Adrenal gland (tissue), 12 donors: ENCODE data around the gene HSFX3. TPM values are rescaled to one million over a fixed set of nuclear protein-coding genes. Genes with fewer than 3 reads are reported as not detected.
"Not testable (repeated sequence)": the region's sequence is repeated elsewhere in the genome, so short reads cannot be mapped to it uniquely, and the experiment has no call there.

Experiments
- DNase-seq, 7 donors: peaks; one replicate each; pipeline ENCODE4 v3.0.0-alpha.2; 2019 to 2020
- H3K27ac ChIP-seq, 5 donors: fragments of 200-600 bp; sonication (generic) in 4 of 5; 1 replicate in 3 of 5; 2 replicates in 2 of 5; pipeline versions ENCODE4 v1.5.1 to v1.8.0; 2016 to 2020; ENCODE audit warnings: mild to moderate bottlenecking in 1 of 5
- H3K27me3 ChIP-seq: fragments of 200-600 bp; 2 replicates; pipeline ENCODE4 v1.8.0; 2021
- H3K36me3 ChIP-seq, 2 donors: fragments of 200-600 bp; replicated peaks in 1 of 2; 1 replicate in 1 of 2; 2 replicates in 1 of 2; pipeline versions ENCODE4 v1.5.1 to v1.8.0; 2018 to 2022
- H3K4me1 ChIP-seq, 2 donors: fragments of 200-600 bp; replicated peaks in 1 of 2; 1 replicate in 1 of 2; 2 replicates in 1 of 2; pipeline versions ENCODE4 v1.5.1 to v1.8.0; 2018 to 2021
- H3K4me3 ChIP-seq, 4 donors: fragments of 200-600 bp; sonication (generic) in 3 of 4; one replicate each; pipeline ENCODE4 v1.5.1; 2016 to 2018
- H3K9me3 ChIP-seq, 3 donors: fragments of 200-600 bp; sonication (generic) in 1 of 3; replicated peaks in 1 of 3; 1 replicate in 2 of 3; 2 replicates in 1 of 3; pipeline versions ENCODE4 v1.5.1 to v1.8.0; 2016 to 2021
- CTCF ChIP-seq, 6 experiments: fragments of 450-650 bp in 4 of 6; fragments of 200-600 bp in 2 of 6; sonication (generic) in 1 of 6; IDR thresholded peaks; 1 replicate in 5 of 6; 2 replicates in 1 of 6; pipeline versions ENCODE4 v1.5.1 to v1.8.0; 2016 to 2021; ENCODE audit warnings: antibody characterized with exemption in 6 of 6, mild to moderate bottlenecking in 2 of 6, moderate library complexity in 1 of 6
- POLR2A ChIP-seq, 2 donors: fragments of 450-650 bp; IDR thresholded peaks; one replicate each; pipeline ENCODE4 v1.6.1; 2017; ENCODE audit warnings: antibody characterized with exemption in 2 of 2, mild to moderate bottlenecking in 2 of 2, moderate library complexity in 1 of 2
- WGBS, 4 donors: extraction: QIAGEN DNeasy Blood & Tissue Kit in 2 of 4; methylation state at CpG; one replicate each; pipeline versions ENCODE4 v1.1.5 to v1.1.7; 2013 to 2017; 5-methylcytosine and 5-hydroxymethylcytosine counted together
- intact Hi-C, 2 donors: fragments of 100-400 bp; cut with DNase I; formaldehyde crosslinking; loops; one replicate each; pipeline versions ENCODE4 v1.14.1 to v1.15.0; 2022 to 2023
- polyA plus RNA-seq, 3 donors: library from polyadenylated mRNA; stranded (reverse); fragments of 200-250 nt in 2 of 3; fragments of 350-450 nt in 1 of 3; fragmentation: Illumina TruSeq in 1 of 3; extraction: RNeasy Lipid Tissue Mini Kit (QIAGEN cat#74804) in 1 of 3; gene quantifications; one replicate each; pipeline ENCODE4 v1.2.3, GENCODE V29; 2013 to 2014
- total RNA-seq, 9 donors: library from RNA; depleted of rRNA in 4 of 9; stranded (reverse); fragments of >200 nt in 4 of 9; fragments of 120-200 nt in 1 of 9; fragmentation: NEBNext Ultra II Directional in 1 of 9; extraction: Animal tissue kit (Norgen Biotek cat#: 25700) in 1 of 9; gene quantifications; one replicate each; pipeline versions ENCODE4 v1.1.0 to v1.2.4, GENCODE V29; 2013 to 2023
- donor health status: healthy with polysubstance abuse.
- donor health status: Bipolar disorder and iron deficiency.
- donor health status: DM: yes; HTN: yes; CAD: no.
- donor health status: DM: no; HTN: no; CAD: no.
- donor health status: DM: no; HTN: no; CAD: no.
- donor health status: DM: yes; HTN: yes; CAD: no.

Gene HSFX3
- total and polyA plus RNA-seq, 12 donors = not detected

- TF ChIP-seq POLR2A (IDR thresholded peaks at IDR 0.05) (no peak), CTCF (IDR thresholded peaks at IDR 0.05) (no peak)
- intact Hi-C loops = no loop called here
Measured at GRCh38 chrX:149528381-149528780, 21.3 kb downstream of the HSFX3 start.

GRCh38 chrX:149527705-149528104, 22.0 kb downstream of the HSFX3 start:
- no peak overlapping the region for H3K27ac ChIP-seq
- no peaks in the 10 kb centered on the region for H3K9me3 ChIP-seq
- no peaks in the 10 kb centered on the region for H3K27me3 ChIP-seq
- intact Hi-C loops = no loop called here
- peak; percentile 41 to 59 (median 51) for TF ChIP-seq CTCF (IDR thresholded peaks at IDR 0.05)
- no peak for TF ChIP-seq POLR2A (IDR thresholded peaks at IDR 0.05)
- H3K4me1 ChIP-seq = no peaks in the 10 kb centered on the region
- no peak overlapping the region for H3K4me3 ChIP-seq
- WGBS, 4 donors = 21 to 49% (median 33%) methylated on average over 1 of the region's 1 CpG
- DNase-seq = peak in 1 of 7 donors; percentile 21
- no peaks in the 10 kb centered on the region for H3K36me3 ChIP-seq

More at GRCh38 chrX:149528381-149528780, 21.3 kb downstream of the HSFX3 start:
- Histone ChIP-seq H3K27ac (no peak overlapping the region), H3K27me3 (no peaks in the 10 kb centered on the region), H3K4me1 (no peaks in the 10 kb centered on the region), H3K4me3 (no peak overlapping the region), H3K9me3 (no peaks in the 10 kb centered on the region), H3K36me3 (no peaks in the 10 kb centered on the region)
- whole genome bisulfite sequencing, 4 donors = 57 to 80% (median 65%) methylated on average over 1 of the region's 1 CpG
- no peak for DNase-seq

- DNase-seq = peak in 1 of 7 donors; percentile 4
- intact Hi-C loops, H3K4me3 ChIP-seq, H3K27ac ChIP-seq, H3K4me1 ChIP-seq, H3K9me3 ChIP-seq, H3K27me3 ChIP-seq, H3K36me3 ChIP-seq: not testable (repeated sequence)
- 60 to 100% (median 72%) methylated on average over 1 to 7 of the region's 13 CpGs for WGBS, 4 donors
Measured at GRCh38 chrX:149526318-149527033, 23.2 kb downstream of the HSFX3 start.

GRCh38 chrX:149525903-149526302, 23.8 kb downstream of the HSFX3 start:
- H3K4me1 ChIP-seq, DNase-seq, H3K4me3 ChIP-seq, intact Hi-C loops, H3K9me3 ChIP-seq, H3K36me3 ChIP-seq, H3K27ac ChIP-seq, H3K27me3 ChIP-seq: not testable (repeated sequence)
- WGBS, 4 donors = 47 to 80% (median 56%) methylated on average over 1 to 5 of the region's 5 CpGs

- H3K4me1 ChIP-seq, H3K9me3 ChIP-seq, H3K36me3 ChIP-seq, H3K4me3 ChIP-seq, H3K27me3 ChIP-seq, intact Hi-C loops, H3K27ac ChIP-seq: not testable (repeated sequence)
- DNase-seq = peak in 6 of 7 donors; percentile 22 to 78 (median 42)
- 15 to 41% methylated on average over 4 to 6 of the region's 10 CpGs; no CpG with 5 or more reads in 2 of the 4 donors for WGBS, 4 donors
Measured at GRCh38 chrX:149525389-149525788, 24.3 kb downstream of the HSFX3 start.

- TF ChIP-seq CTCF (IDR thresholded peaks at IDR 0.05) (no peak), POLR2A (IDR thresholded peaks at IDR 0.05) (no peak)
- DNase-seq = no peak
- Histone ChIP-seq H3K4me3 (no peak overlapping the region), H3K27ac (no peak overlapping the region), H3K9me3 (no peaks in the 10 kb centered on the region), H3K36me3 (no peaks in the 10 kb centered on the region), H3K27me3 (no peaks in the 10 kb centered on the region), H3K4me1 (no peaks in the 10 kb centered on the region)
- intact Hi-C loops = no loop called here
- WGBS, 4 donors = 69 to 100% (median 78%) methylated on average over 1 to 2 of the region's 2 CpGs
Measured at GRCh38 chrX:149522916-149523315, 26.8 kb downstream of the HSFX3 start.
